MV-4-11 (cell line): ENCODE measurements around the gene ADI1.

Source experiments
- DNase-seq: peaks from one replicate; lab custom pipeline; 2025; lab: John Stamatoyannopoulos, UW

ADI1 gene

DNA sequence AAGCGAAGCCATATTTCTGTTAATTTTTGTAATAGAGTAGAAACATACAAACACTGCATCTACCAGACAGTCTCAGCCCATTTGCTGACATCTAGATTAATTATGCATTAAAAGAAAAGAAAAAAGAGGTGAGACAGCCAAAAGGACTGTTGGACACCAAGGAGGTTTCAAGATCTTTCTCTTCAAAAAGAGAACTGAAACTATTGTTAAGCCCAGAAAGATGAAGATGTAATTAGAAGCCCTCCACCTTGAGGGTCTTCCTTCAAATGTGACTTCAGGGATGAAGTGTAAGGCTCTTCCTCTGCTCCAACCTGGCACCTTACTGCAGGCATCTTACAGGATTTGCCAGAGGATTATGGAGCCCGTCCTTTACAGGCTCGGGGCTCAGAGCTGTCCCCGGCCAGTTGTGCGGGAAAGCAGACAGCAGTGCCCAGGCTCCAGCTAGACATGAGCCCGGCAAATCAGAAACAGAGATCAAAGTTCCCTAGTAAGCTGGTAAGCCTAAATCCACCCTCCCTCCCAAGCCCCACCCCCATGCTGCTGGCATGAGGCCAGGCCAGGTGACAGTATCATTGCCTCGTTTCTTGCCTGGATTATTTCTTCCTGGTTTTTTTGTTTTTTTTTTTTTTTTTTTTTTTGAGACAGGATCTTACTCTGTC lies 38.9 kb downstream of the ADI1 start:
- DNase-seq, result peak; percentile 12

DNA sequence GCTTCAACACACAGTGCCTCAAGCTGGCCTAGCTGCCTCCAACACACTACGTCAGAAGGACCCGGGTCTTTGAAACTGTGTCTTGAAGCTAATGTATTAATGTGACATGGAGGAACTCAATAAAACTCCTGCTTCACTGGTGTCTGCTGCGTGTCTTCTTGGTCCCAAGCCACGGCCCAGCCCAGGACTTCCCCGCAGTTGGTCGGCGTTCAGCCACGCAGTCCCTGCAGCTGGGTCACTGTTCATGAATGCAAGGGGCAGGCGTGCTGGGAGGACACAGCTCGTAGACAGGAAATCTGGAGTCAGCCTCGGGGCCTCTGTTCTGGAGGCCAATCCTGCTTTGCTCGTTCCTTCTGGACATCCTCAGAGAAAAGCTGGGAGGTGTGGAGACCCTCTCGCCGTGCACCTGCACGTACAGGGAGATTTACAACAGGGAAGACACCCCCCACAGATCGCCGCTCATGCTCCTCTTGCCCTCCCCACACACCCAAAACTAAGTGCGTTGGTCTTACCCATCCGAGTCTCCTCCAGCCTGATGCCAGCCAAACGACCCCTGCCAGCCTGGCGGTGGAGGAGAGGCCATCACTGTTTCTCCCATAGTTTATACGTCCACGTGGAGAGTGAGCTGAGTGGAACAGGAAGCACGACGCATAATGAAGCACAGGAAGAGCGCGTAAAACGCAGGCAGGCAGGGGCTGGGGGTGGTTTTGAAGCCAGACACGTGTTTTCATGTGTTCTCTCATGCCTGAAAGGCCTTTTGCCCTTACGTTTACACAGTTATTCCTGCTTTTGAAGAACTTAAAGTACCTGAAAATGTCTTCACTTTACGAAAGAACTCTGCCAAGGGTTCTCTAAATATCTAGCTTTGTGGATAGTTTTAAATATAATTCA lies 39.7 kb downstream of the ADI1 start:
- DNase-seq, result no peak

GRCh38 chr2:3478846-3479385 lies 40.4 kb downstream of the ADI1 start:
- DNase-seq, result no peak

DNA sequence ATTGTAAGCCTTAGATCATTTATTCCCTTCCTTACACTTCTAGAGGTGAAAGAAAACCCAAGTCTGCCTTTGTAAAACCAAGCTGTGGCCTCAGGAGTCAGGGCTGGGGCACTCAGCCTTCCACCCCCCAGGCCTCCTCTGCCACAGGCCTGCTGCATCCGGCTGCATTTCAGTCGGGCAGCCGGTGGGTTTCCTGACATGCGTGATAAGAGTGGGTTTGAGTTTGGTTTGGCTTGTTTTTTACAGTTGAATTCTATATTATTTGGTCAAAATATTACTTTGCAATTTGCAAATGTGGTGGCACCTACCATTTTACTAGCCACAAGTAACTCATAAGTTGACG lies 42.4 kb downstream of the ADI1 start:
- no peak for DNase-seq

DNA sequence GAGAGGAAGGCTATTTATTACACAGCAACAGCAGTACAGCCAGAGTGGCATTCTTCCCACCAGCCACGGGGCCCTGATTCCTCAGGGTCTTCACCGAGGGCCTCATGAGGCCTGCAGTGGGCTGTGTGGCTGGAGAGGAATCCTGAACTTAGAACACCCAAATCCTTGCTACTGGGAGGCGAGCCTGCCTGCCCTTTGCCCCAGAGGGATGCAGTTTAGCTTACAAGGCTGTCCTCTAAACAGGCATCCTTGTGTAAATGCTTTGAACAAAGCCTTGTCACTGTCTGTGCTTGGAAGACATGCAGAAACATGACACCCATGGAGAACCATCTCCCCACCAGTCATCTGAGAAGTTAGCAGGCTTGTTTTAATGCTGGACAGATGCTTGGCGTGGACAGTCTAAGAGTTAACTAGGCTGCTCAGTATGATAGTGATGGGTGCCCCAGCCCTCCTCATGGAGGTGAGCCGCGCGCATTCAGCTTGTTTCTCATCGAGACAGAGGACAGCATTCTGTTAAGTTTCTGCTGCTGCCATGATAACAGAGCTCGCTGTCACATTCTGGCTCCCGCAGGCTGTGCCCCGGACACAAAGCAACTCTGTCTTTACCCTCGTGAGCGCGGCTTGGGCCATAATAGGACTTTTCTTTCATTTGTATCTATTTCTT lies 42.9 kb downstream of the ADI1 start:
- no peak for DNase-seq

- no peak for DNase-seq
These were observed 43.6 kb downstream of the ADI1 start for GRCh38 chr2:3475771-3476170.

DNA sequence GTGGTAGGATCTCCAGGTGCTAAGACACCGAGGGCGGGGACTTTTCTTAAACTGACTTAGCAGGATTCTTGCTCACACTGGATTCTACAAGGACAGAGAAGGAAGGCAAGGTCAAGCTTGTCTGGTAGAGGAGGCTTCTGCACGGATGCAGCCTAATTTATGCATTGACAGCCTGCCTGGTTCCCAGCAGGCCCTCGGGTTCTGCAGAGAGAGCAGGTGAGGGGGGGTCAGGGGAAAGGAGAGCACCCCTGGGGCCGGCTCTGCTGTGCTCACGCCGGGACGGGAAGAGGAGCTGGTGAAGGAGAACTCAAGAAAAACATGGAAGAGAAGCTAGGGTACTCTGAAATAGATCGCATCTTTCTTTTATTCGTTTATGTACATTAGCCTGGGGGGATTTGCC lies 46.4 kb downstream of the ADI1 start:
- no peak for DNase-seq

- DNase-seq, result no peak
These were observed 47.0 kb downstream of the ADI1 start for GRCh38 chr2:3472296-3472695.

DNA sequence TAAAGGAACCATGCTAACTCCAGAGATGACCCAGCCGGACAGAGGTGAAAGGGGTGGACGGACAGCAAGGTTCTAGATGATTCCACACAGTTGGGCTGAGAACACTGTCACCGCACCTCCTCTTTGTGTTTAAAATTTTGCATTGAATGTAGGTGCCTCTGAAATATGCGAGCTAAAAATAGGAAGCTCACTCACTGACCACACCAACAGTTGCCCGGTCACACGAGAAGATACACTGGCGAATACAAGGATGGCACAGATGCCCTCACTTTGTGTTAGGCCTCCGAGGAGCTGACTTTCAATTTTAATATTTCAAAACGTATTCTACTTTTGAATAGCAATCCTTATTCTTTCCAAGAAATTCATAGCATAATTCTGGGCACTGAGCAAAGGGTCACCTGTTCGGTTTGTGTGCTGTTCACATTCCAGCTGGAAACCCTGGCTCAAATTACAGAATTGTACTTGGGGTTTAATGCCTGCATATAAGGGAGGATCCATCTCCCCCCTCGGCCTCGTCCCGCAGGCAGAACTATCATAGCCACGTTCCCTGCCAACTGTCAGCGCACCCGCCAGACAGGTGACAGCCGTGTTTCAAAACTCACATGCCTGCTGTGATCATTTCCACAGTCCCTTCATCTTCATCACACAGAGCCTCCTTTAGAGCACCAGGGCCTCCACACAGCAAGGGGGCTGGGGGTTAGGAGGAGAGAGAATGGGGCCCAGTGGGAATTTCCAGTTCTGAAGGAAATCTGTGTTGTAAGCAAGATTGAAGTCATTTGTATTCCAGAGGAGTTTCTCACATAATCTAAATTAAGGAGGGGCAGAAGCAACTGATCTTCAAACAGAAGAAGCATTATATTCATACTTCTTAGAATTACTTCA lies 48.2 kb downstream of the ADI1 start:
- DNase-seq, result no peak

GRCh38 chr2:3470166-3470651 lies 49.1 kb downstream of the ADI1 start:
- no peak for DNase-seq

- no peak for DNase-seq
These were observed 49.8 kb downstream of the ADI1 start for GRCh38 chr2:3469486-3469885.

- DNase-seq, result no peak
These were observed 50.9 kb downstream of the ADI1 start for GRCh38 chr2:3468296-3468988.

GRCh38 chr2:3467654-3468053 lies 51.7 kb downstream of the ADI1 start:
- DNase-seq, result no peak

- no peak for DNase-seq
These were observed 52.4 kb downstream of the ADI1 start for GRCh38 chr2:3466966-3467365.

- DNase-seq, result no peak
These were observed 52.9 kb downstream of the ADI1 start for GRCh38 chr2:3466482-3466863.

DNA sequence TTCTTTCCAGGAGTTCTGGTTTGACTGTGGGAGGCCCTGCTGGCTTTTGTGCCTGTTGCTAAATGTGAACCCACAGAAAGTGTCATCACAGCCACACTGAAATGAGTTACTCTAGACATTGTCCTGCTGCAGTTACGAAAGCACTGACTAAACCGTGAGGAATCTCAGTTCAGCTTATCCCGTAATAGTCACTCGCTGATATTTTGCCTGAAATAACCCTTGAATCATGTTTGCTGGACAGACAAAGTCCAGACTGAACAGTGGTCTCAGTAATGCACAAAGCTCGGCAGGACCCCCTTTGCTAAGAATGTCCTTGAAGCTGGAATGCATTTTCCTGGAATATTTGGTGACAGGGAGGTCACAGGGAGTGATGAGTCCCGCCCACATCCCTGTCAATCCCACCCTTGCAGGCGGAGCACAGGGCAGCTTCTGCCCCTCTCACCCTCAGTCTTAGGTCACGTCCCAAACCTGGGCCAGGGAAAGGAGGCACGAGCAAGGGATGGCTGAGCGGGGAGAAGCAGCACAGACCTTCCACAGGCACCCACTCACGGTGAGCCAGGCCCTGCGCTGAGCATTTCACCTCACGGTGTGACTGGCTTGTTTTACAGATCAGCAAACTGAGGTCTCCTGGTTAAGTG lies 53.4 kb downstream of the ADI1 start:
- peak; percentile 76 for DNase-seq

GRCh38 chr2:3465328-3465727 lies 54.0 kb downstream of the ADI1 start:
- no peak for DNase-seq

DNA sequence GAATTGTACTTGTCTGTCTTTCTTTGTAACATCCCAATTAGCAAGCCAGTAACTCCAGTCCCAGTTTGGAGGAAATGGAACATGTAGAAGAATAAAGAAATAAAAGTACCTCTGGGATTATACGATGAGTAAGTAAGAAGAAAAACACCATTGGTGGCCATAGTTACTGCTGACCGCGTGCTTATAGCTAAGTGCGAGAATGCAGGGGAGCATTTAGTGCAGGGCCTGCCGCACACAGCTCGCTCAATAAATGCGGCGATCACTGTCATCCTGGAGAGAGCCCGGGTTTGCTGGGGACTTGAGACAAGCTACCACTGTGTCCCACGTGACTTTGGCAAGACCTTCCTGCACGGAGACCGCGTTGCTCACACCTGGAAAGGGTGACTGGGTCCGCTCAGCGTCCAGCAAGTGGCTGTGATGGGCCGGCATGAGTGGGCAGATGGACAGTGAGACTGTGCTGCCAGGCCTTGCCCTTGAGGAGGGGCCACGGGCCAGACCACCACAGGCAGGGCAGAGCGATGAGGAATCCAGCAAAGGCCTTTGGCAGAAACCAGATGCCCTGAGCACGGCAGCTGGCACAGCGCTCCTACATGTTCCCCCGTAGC lies 54.8 kb downstream of the ADI1 start:
- no peak for DNase-seq

GRCh38 chr2:3463944-3464343 lies 55.4 kb downstream of the ADI1 start:
- no peak for DNase-seq

DNA sequence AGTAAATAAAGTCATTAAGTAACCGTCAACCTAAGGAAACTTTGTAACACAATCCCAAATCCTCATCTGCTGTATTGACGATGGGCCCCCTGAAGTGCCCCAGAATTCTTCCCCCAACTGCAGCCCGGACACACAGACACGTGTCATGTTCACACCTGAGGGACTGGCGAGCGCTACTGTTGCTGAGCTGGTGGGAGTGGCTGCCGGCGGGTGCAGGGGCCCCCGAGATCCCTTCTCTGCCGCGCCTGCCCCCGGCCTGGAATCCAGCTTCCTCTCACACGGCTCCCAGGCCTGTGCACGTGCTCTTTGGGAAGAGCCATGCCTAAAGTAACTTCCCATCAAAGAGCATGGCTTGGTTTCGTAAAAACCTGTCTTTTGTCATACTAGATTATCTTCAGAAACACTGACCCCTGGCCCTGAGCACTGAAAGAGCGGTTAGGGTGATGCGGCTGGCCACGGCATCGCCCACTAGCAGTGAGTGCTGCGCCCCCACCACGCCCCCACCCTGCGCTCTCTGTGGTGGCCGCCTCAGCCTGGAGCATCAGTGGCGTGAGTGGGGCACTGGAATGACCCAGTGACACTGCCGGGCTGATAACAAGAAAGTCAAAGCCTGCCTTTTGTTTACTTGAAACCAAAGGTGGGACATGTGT lies 56.0 kb downstream of the ADI1 start:
- DNase-seq, result no peak
